Thyroid gland (tissue), 4 donors: ENCODE data around the gene SEMA4C.

ENCODE experiments used
- CTCF ChIP-seq, 6 experiments: fragments of 200-600 bp in 3 of 6; fragments of 450-650 bp in 3 of 6; sonication (generic) in 3 of 6; IDR thresholded peaks; one replicate each; pipeline ENCODE4 v1.5.1; 2016 to 2019; ENCODE audit warnings: antibody characterized with exemption in 6 of 6, mild to moderate bottlenecking in 2 of 6, inconsistent platforms in 1 of 6, moderate library complexity in 1 of 6
- POLR2A ChIP-seq, 2 donors: fragments of 450-650 bp; IDR thresholded peaks; one replicate each; pipeline ENCODE4 v1.6.1; 2017; ENCODE audit warnings: antibody characterized with exemption in 2 of 2, mild to moderate bottlenecking in 2 of 2, moderate library complexity in 1 of 2

- TF ChIP-seq CTCF (IDR thresholded peaks at IDR 0.05), result no peak
- no peak for TF ChIP-seq POLR2A (IDR thresholded peaks at IDR 0.05)
These were observed 7.8 kb upstream of the SEMA4C start for GRCh38 chr2:96877631-96878092.
